Testis (tissue), 3 donors: ENCODE results near the gene TTYH2. TPM values are rescaled to one million over a fixed set of nuclear protein-coding genes. Genes with fewer than 3 reads are reported as not detected.

Experiments
- DNase-seq: peaks from one replicate; pipeline ENCODE4 v3.0.0-alpha.2; 2019
- H3K27ac ChIP-seq, 2 donors: fragments of 200-600 bp; sonication (generic); one replicate each; pipeline ENCODE4 v1.5.1; 2019
- H3K27me3 ChIP-seq: fragments of 200-600 bp; sonication (generic); one replicate; pipeline ENCODE4 v1.5.1; 2019
- H3K36me3 ChIP-seq: fragments of 200-600 bp; sonication (generic); one replicate; pipeline ENCODE4 v1.5.1; 2017; ENCODE audit warnings: low read depth; ENCODE audit errors: missing control alignments
- H3K4me1 ChIP-seq: fragments of 200-600 bp; sonication (generic); one replicate; pipeline ENCODE4 v1.5.1; 2019
- H3K4me3 ChIP-seq, 2 donors: fragments of 200-600 bp; sonication (generic); one replicate each; pipeline ENCODE4 v1.5.1; 2017 to 2019
- H3K9me3 ChIP-seq: fragments of 200-600 bp; sonication (generic); one replicate; pipeline ENCODE4 v1.5.1; 2017
- CTCF ChIP-seq, 3 experiments: fragments of 450-650 bp in 2 of 3; fragments of 200-600 bp in 1 of 3; sonication (generic) in 1 of 3; IDR thresholded peaks; one replicate each; pipeline ENCODE4 v1.5.1; 2016 to 2019; ENCODE audit warnings: antibody characterized with exemption in 3 of 3, mild to moderate bottlenecking in 2 of 3, moderate library complexity in 1 of 3
- POLR2A ChIP-seq: fragments of 450-650 bp; IDR thresholded peaks from one replicate; pipeline ENCODE4 v1.6.1; 2017; ENCODE audit warnings: antibody characterized with exemption, mild to moderate bottlenecking, moderate library complexity
- WGBS, 2 donors: methylation state at CpG; one replicate each; pipeline ENCODE4 v1.1.5; 2018; 5-methylcytosine and 5-hydroxymethylcytosine counted together
- intact Hi-C: fragments of 100-400 bp; cut with DNase I; formaldehyde crosslinking; loops from one replicate; pipeline ENCODE4 v1.15.1; 2023; ENCODE audit warnings: low total_unique reads
- polyA plus RNA-seq: library from polyadenylated mRNA; stranded (reverse); fragments of 350-450 nt; fragmentation: Illumina TruSeq; extraction: RNeasy Lipid Tissue Mini Kit (QIAGEN cat#74804); gene quantifications from one replicate; pipeline ENCODE4 v1.2.3, GENCODE V29; 2014; ENCODE audit warnings: low read depth, low replicate concordance; ENCODE audit not compliant: insufficient read depth
- total RNA-seq, 2 donors: library from RNA; depleted of rRNA; stranded (reverse); fragments of >200 nt; gene quantifications; one replicate each; pipeline ENCODE4 v1.2.3, GENCODE V29; 2016

Gene TTYH2
- total and polyA plus RNA-seq, 3 donors from 2014 or later = 52.7 to 73.5 (median 69.7) TPM

GRCh38 chr17:74211912-74212208, 1.5 kb upstream of the TTYH2 start:
- Histone ChIP-seq H3K4me1 (peaks cover 37% of the 10 kb centered on the region), H3K4me3 (peak overlapping the region; percentile 49 to 68), H3K36me3 (no peaks in the 10 kb centered on the region), H3K27me3 (no peaks in the 10 kb centered on the region), H3K27ac (no peak overlapping the region), H3K9me3 (no peaks in the 10 kb centered on the region)
- DNase-seq = peak; percentile 35
- TF ChIP-seq POLR2A (no peak), CTCF (IDR thresholded peaks at IDR 0.05) (no peak)
- intact Hi-C loops = loop anchor here (5.0 kb wide), 1 partner anchor 85 kb away; no protein-coding TSS in a partner anchor
- WGBS, 2 donors = 40 to 50% methylated on average over 7 to 8 of the region's 8 CpGs

- Histone ChIP-seq H3K9me3 (no peaks in the 10 kb centered on the region), H3K27ac (peak overlapping the region; percentile 47 to 83), H3K27me3 (no peaks in the 10 kb centered on the region), H3K4me3 (peak overlapping the region; percentile 49 to 68), H3K4me1 (peaks cover 37% of the 10 kb centered on the region), H3K36me3 (no peaks in the 10 kb centered on the region)
- TF ChIP-seq CTCF (IDR thresholded peaks at IDR 0.05) (no peak), POLR2A (no peak)
- DNase-seq = peak; percentile 42
- 3% methylated on average over 12 to 48 of the region's 48 CpGs for WGBS, 2 donors
- intact Hi-C loops = loop anchor here (5.0 kb wide), 1 partner anchor 85 kb away; no protein-coding TSS in a partner anchor
Measured at GRCh38 chr17:74212209-74212912, 1.0 kb upstream of the TTYH2 start.

- intact Hi-C loops = loop anchor here (5.0 kb wide), 1 partner anchor 83 kb away; no protein-coding TSS in a partner anchor
- H3K27ac ChIP-seq = peak overlapping the region; percentile 64 to 83
- no peaks in the 10 kb centered on the region for H3K9me3 ChIP-seq
- peak overlapping the region; percentile 49 to 68 for H3K4me3 ChIP-seq
- WGBS, 2 donors = 0 to 7% methylated on average over 15 to 33 of the region's 33 CpGs
- no peaks in the 10 kb centered on the region for H3K27me3 ChIP-seq
- TF ChIP-seq CTCF (IDR thresholded peaks at IDR 0.05) (no peak), POLR2A (no peak)
- H3K36me3 ChIP-seq = no peaks in the 10 kb centered on the region
- H3K4me1 ChIP-seq = peaks cover 37% of the 10 kb centered on the region
- no peak for DNase-seq
Measured at GRCh38 chr17:74213861-74214391, 555 bp downstream of the TTYH2 start.

GRCh38 chr17:74214484-74215341, 1.3 kb downstream of the TTYH2 start:
- H3K4me3 ChIP-seq = peak overlapping the region in 1 of 2 donors; percentile 68
- intact Hi-C loops = loop anchor here (5.0 kb wide), 1 partner anchor 83 kb away; no protein-coding TSS in a partner anchor
- no peaks in the 10 kb centered on the region for H3K36me3 ChIP-seq
- H3K27me3 ChIP-seq = no peaks in the 10 kb centered on the region
- TF ChIP-seq CTCF (IDR thresholded peaks at IDR 0.05) = no peak
- no peak for TF ChIP-seq POLR2A
- DNase-seq = no peak
- WGBS, 2 donors = 46 to 51% methylated on average over 8 to 16 of the region's 16 CpGs
- peak overlapping the region in 1 of 2 donors; percentile 83 for H3K27ac ChIP-seq
- H3K9me3 ChIP-seq = no peaks in the 10 kb centered on the region
- H3K4me1 ChIP-seq = peaks cover 37% of the 10 kb centered on the region
